ENCODE measurements around the gene BUB3.

DNA sequence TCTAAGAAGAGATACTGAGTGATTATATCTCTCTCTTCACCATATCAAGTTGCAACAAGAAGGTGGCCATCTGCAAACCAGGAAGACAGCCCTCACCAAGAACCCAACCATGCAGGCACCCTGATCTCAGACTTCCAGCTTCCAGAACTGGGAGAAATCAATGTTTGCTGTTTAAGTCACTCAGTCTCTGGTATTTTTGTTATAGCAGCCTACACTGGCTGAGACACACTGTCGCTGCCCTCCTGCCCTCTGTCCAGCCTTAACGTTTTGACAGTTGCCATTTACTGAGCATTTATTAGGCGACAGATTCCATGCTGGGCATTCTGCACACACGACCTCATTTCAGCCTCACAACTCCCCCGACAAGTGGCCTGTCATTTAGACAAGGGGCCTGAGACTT, 28.0 kb upstream of the BUB3 start:
- TF ChIP-seq, protein P1, sequence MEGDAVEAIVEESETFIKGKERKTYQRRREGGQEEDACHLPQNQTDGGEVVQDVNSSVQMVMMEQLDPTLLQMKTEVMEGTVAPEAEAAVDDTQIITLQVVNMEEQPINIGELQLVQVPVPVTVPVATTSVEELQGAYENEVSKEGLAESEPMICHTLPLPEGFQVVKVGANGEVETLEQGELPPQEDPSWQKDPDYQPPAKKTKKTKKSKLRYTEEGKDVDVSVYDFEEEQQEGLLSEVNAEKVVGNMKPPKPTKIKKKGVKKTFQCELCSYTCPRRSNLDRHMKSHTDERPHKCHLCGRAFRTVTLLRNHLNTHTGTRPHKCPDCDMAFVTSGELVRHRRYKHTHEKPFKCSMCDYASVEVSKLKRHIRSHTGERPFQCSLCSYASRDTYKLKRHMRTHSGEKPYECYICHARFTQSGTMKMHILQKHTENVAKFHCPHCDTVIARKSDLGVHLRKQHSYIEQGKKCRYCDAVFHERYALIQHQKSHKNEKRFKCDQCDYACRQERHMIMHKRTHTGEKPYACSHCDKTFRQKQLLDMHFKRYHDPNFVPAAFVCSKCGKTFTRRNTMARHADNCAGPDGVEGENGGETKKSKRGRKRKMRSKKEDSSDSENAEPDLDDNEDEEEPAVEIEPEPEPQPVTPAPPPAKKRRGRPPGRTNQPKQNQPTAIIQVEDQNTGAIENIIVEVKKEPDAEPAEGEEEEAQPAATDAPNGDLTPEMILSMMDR (conservative IDR thresholded peaks at IDR 0.05; ENCODE audit: low read length): no peak
- no peak for TF ChIP-seq EZH2phosphoT487 (IDR thresholded peaks at IDR 0.05; ENCODE audit: borderline replicate concordance)
